ENCODE measurements around the gene FIBP. TPM values are rescaled to one million over a fixed set of nuclear protein-coding genes. Genes with fewer than 3 reads are reported as not detected.

FIBP gene
- total RNA-seq, 1 experiment from 2014 or later = 89.5 TPM

Other genes starting within 250 kb of the FIBP start
- gene RELA, start 225.6 kb downstream of the FIBP start, total RNA-seq (2014; rRNA removed; shearing (Covaris generic); ENCODE audit: low replicate concordance) = 36.3 and 49.7 TPM in 2 replicates
- 43.6 and 71.0 TPM in 2 replicates for gene KAT5, start 176.2 kb downstream of the FIBP start, total RNA-seq (2014; rRNA removed; shearing (Covaris generic); ENCODE audit: low replicate concordance)
- 19.0 and 29.2 TPM in 2 replicates for gene RNASEH2C, start 167.7 kb downstream of the FIBP start, total RNA-seq (2014; rRNA removed; shearing (Covaris generic); ENCODE audit: low replicate concordance)
- gene AP5B1, start 107.5 kb downstream of the FIBP start, total RNA-seq (2014; rRNA removed; shearing (Covaris generic); ENCODE audit: low replicate concordance) = 7.2 and 7.9 TPM in 2 replicates
- not detected in 2 replicates for gene OVOL1, start 101.4 kb downstream of the FIBP start, total RNA-seq (2014; rRNA removed; shearing (Covaris generic); ENCODE audit: low replicate concordance)
- not detected in 2 replicates for gene SNX32, start 54.5 kb downstream of the FIBP start, total RNA-seq (2014; rRNA removed; shearing (Covaris generic); ENCODE audit: low replicate concordance)
- gene CFL1, start 30.3 kb downstream of the FIBP start, total RNA-seq (2014; rRNA removed; shearing (Covaris generic); ENCODE audit: low replicate concordance) = 1,200 and 1,265 TPM in 2 replicates
- 69.0 and 76.8 TPM in 2 replicates for gene MUS81, start 28.0 kb downstream of the FIBP start, total RNA-seq (2014; rRNA removed; shearing (Covaris generic); ENCODE audit: low replicate concordance)
- 0.75 and 5.2 TPM in 2 replicates for gene EFEMP2, start 15.7 kb downstream of the FIBP start, total RNA-seq (2014; rRNA removed; shearing (Covaris generic); ENCODE audit: low replicate concordance)
- gene CTSW, start 8.6 kb downstream of the FIBP start, total RNA-seq (2014; rRNA removed; shearing (Covaris generic); ENCODE audit: low replicate concordance) = not detected in 2 replicates
- gene CCDC85B, start 2.2 kb upstream of the FIBP start, total RNA-seq (2014; rRNA removed; shearing (Covaris generic); ENCODE audit: low replicate concordance) = 82.6 and 121 TPM in 2 replicates
- gene FOSL1, start 11.9 kb upstream of the FIBP start, total RNA-seq (2014; rRNA removed; shearing (Covaris generic); ENCODE audit: low replicate concordance) = 67.3 and 80.4 TPM in 2 replicates
- 12.7 and 36.3 TPM in 2 replicates for gene C11orf68, start 30.6 kb upstream of the FIBP start, total RNA-seq (2014; rRNA removed; shearing (Covaris generic); ENCODE audit: low replicate concordance)
- 212 and 270 TPM in 2 replicates for gene DRAP1, start 31.0 kb upstream of the FIBP start, total RNA-seq (2014; rRNA removed; shearing (Covaris generic); ENCODE audit: low replicate concordance)
- gene TSGA10IP, start 57.0 kb upstream of the FIBP start, total RNA-seq (2014; rRNA removed; shearing (Covaris generic); ENCODE audit: low replicate concordance) = not detected in 2 replicates
- 28.1 and 68.3 TPM in 2 replicates for gene SART1, start 73.3 kb upstream of the FIBP start, total RNA-seq (2014; rRNA removed; shearing (Covaris generic); ENCODE audit: low replicate concordance)
- gene EIF1AD, start 113.7 kb upstream of the FIBP start, total RNA-seq (2014; rRNA removed; shearing (Covaris generic); ENCODE audit: low replicate concordance) = 35.4 and 53.9 TPM in 2 replicates
- 361 and 387 TPM in 2 replicates for gene BANF1, start 114.0 kb upstream of the FIBP start, total RNA-seq (2014; rRNA removed; shearing (Covaris generic); ENCODE audit: low replicate concordance)
- not detected in 2 replicates for gene CST6, start 123.5 kb upstream of the FIBP start, total RNA-seq (2014; rRNA removed; shearing (Covaris generic); ENCODE audit: low replicate concordance)
- 0.67 and 2.8 TPM in 2 replicates for gene CATSPER1, start 138.0 kb upstream of the FIBP start, total RNA-seq (2014; rRNA removed; shearing (Covaris generic); ENCODE audit: low replicate concordance)
- gene GAL3ST3, start 160.7 kb upstream of the FIBP start, total RNA-seq (2014; rRNA removed; shearing (Covaris generic); ENCODE audit: low replicate concordance) = not detected in 2 replicates
- 191 and 216 TPM in 2 replicates for gene SF3B2, start 163.9 kb upstream of the FIBP start, total RNA-seq (2014; rRNA removed; shearing (Covaris generic); ENCODE audit: low replicate concordance)
- gene PACS1, start 181.8 kb upstream of the FIBP start, total RNA-seq (2014; rRNA removed; shearing (Covaris generic); ENCODE audit: low replicate concordance) = 4.2 and 15.9 TPM in 2 replicates

All from Caki2 (cell line).